ENCODE results near the gene PRELP. TPM values are rescaled to one million over a fixed set of nuclear protein-coding genes. Genes with fewer than 3 reads are reported as not detected.

The PRELP gene
- total and polyA plus RNA-seq, 2 donors (not counting 3 experiments of a cell fraction or from before 2014, with no cell fraction given): 0.01 TPM; not detected in 1

GRCh38 chr1:203480084-203480483, 4.5 kb downstream of the PRELP start:
- Histone ChIP-seq H4K20me1 (replicated peaks; ENCODE audit: control insufficient read depth, extremely low read depth, insufficient read depth, low read length) (no peaks in the 10 kb centered on the region), H3K79me2 (ENCODE audit: control insufficient read depth, insufficient read depth, low read length) (no peaks in the 10 kb centered on the region), H3K9me3 (replicated peaks; ENCODE audit: control insufficient read depth, insufficient read depth, low read length) (no peaks in the 10 kb centered on the region), H3K4me2 (ENCODE audit: insufficient read depth, low read length) (no peak overlapping the region), H3K9me1 (replicated peaks; ENCODE audit: control insufficient read depth, extremely low read depth, insufficient read depth, low read length) (no peaks in the 10 kb centered on the region), H3K9ac (replicated peaks; ENCODE audit: extremely low read depth, insufficient read depth, low read length) (no peak overlapping the region), H3K4me3 (replicated peaks in 1 of 3; ENCODE audit: insufficient read depth in 1 of 3, low read depth in 1 of 3, low read length in 3 of 3) (no peak overlapping the region), H3K36me3 (ENCODE audit: control insufficient read depth in 2 of 2, extremely low read depth in 1 of 2, insufficient read depth in 2 of 2, low read length in 2 of 2) (no peaks in the 10 kb centered on the region), H3K4me1 (ENCODE audit: control insufficient read depth, extremely low read depth, insufficient read depth, low read length) (peaks cover 7% of the 10 kb centered on the region), H3K27me3 (ENCODE audit: control insufficient read depth in 2 of 2, insufficient read depth in 2 of 2, low read length in 2 of 2) (peaks cover 20 to 25% of the 10 kb centered on the region in 2 experiments), H3K27ac (ENCODE audit: insufficient read depth, low read depth, low read length) (no peak overlapping the region), H2AFZ (ENCODE audit: low read depth, low read length) (peak overlapping the region; percentile 66)
- FAIRE-seq (no peak), DNase-seq (ENCODE audit: low read depth, low spot score) (no peak)
- dilution Hi-C loops (cut with MboI; ENCODE audit: extremely low pct_ligation_motif_present, low sequenced_read_pairs) (no loop called here), intact Hi-C loops (cut with micrococcal nuclease) (no loop called here)
- BruUV-seq (replicated peaks): no TSS peak
- TF ChIP-seq EZH2 (IDR thresholded peaks at IDR 0.05; ENCODE audit: borderline replicate concordance, low read depth, low read length, severe bottlenecking) (no peak), MYC (IDR thresholded peaks at IDR 0.05; ENCODE audit: low read depth, low read length) (no peak), FOS (IDR thresholded peaks at IDR 0.05; ENCODE audit: borderline replicate concordance, insufficient read depth, low read length) (no peak)
- ChIA-PET CTCF (interaction anchor here (1.0 to 2.7 kb wide), 7 partner anchors 8 to 213 kb away, joined by 3 to 12 read pairs (median 4); no protein-coding TSS in a partner anchor), POLR2A (no interaction called here)

- POLR2A ChIA-PET: no interaction called here
- CTCF ChIA-PET: interaction anchor here (0.7 to 2.7 kb wide), 7 partner anchors 14 to 213 kb away, joined by 3 to 12 read pairs (median 4); no protein-coding TSS in a partner anchor
- DNase-seq (ENCODE audit: low read depth, low spot score) (peak; percentile 40), FAIRE-seq (peak; percentile 83)
- H3K4me3 ChIP-seq (replicated peaks in 1 of 3; ENCODE audit: insufficient read depth in 1 of 3, low read depth in 1 of 3, low read length in 3 of 3): no peak overlapping the region
- intact Hi-C loops (cut with micrococcal nuclease) (no loop called here), dilution Hi-C loops (cut with MboI; ENCODE audit: extremely low pct_ligation_motif_present, low sequenced_read_pairs) (no loop called here)
- no peaks in the 10 kb centered on the region for H3K9me3 ChIP-seq (replicated peaks; ENCODE audit: control insufficient read depth, insufficient read depth, low read length)
- no peak overlapping the region for H3K9ac ChIP-seq (replicated peaks; ENCODE audit: extremely low read depth, insufficient read depth, low read length)
- no TSS peak for BruUV-seq (replicated peaks)
- H2AFZ ChIP-seq (ENCODE audit: low read depth, low read length): peak overlapping the region; percentile 66
- no peak overlapping the region for H3K4me2 ChIP-seq (ENCODE audit: insufficient read depth, low read length)
- peak; percentile 30 for TF ChIP-seq POLR2AphosphoS5 (IDR thresholded peaks at IDR 0.05; ENCODE audit: insufficient read depth, low read depth, low read length)
- peak; percentile 39 for TF ChIP-seq FOS (IDR thresholded peaks at IDR 0.05; ENCODE audit: borderline replicate concordance, insufficient read depth, low read length)
- TF ChIP-seq EZH2 (IDR thresholded peaks at IDR 0.05; ENCODE audit: borderline replicate concordance, low read depth, low read length, severe bottlenecking): no peak
- H3K9me1 ChIP-seq (replicated peaks; ENCODE audit: control insufficient read depth, extremely low read depth, insufficient read depth, low read length): no peaks in the 10 kb centered on the region
- H4K20me1 ChIP-seq (replicated peaks; ENCODE audit: control insufficient read depth, extremely low read depth, insufficient read depth, low read length): no peaks in the 10 kb centered on the region
- no peaks in the 10 kb centered on the region for H3K36me3 ChIP-seq (ENCODE audit: control insufficient read depth in 2 of 2, extremely low read depth in 1 of 2, insufficient read depth in 2 of 2, low read length in 2 of 2)
- H3K79me2 ChIP-seq (ENCODE audit: control insufficient read depth, insufficient read depth, low read length): no peaks in the 10 kb centered on the region
- peaks cover 17 to 23% of the 10 kb centered on the region in 2 experiments for H3K27me3 ChIP-seq (ENCODE audit: control insufficient read depth in 2 of 2, insufficient read depth in 2 of 2, low read length in 2 of 2)
- H3K27ac ChIP-seq (ENCODE audit: insufficient read depth, low read depth, low read length): no peak overlapping the region
- peaks cover 7% of the 10 kb centered on the region for H3K4me1 ChIP-seq (ENCODE audit: control insufficient read depth, extremely low read depth, insufficient read depth, low read length)
These were observed 5.0 kb downstream of the PRELP start for GRCh38 chr1:203480525-203481084.

Data from endothelial cell of umbilical vein (primary cell).